Nucleus accumbens (tissue), 56 donors: ENCODE data around the gene MTA2.
"Not testable (repeated sequence)": the region's sequence is repeated elsewhere in the genome, so short reads cannot be mapped to it uniquely, and the experiment has no call there.

Source experiments
- DNase-seq, 56 donors: peaks; one replicate each; lab custom pipeline; 2025; lab: John Stamatoyannopoulos, UW

The MTA2 gene

DNA sequence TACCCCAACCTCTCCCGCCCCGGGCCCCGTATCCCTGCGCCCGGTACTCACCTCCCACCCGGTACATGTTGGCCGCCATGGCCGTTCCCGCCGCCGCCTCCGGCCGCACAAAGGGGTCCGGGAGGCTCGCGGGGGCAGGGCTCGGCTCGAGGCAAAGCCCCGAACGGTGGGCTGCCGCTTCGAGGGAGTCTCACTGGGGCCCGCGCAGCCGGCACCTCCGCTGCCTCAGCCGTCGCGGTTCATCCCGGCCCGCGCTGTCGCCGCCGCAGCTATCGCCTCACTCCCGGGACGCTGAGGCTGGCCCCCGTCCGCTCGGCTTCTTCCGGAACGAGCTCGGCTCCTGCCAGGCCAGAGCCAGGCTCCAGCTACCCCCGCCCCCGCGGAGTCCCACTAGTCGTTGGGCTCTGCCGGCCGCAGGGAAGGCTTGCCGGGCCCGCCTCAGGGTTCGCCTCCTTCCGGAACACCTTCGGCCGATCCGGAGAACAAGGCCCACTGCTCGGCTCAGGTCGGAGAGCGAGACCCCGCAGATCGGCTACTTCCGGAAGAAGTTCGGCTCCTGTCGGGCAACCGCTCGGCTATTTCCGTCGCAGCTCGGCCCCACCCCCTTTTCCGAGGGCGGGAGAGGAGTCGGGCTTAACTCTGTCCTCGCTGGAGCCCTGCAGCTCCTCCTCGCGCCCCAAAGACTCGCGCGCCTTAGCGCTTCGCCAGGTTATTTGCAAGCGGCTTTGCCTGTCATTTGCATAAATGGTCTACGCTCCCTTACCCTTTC lies at the start of gene MTA2:
MTA2 (minus strand) TSS at position 494 of the 769 bp plus-strand sequence; CDS start at position 79, 415 bp downstream.
- peak; percentile 78 to 98 (median 96) for DNase-seq

DNA sequence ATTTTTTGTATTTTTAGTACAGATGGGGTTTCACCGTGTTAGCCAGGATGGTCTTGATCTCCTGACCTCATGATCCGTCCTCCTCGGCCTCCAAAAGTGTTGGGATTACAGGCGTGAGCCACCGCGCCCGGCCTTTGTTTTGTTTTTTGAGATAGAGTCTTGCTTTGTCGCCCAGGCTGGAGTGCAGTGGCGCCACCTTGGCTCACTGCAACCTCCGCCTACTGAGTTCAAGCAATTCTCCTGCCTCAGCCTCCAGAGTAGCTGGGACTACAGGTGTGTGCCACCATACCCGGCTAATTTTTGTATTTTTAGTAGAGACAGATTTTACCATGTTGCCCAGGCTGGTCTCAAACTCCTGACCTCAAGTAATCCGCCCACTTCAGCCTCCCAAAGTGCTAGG lies 48.6 kb upstream of the MTA2 start:
- not testable (repeated sequence) for DNase-seq

DNA sequence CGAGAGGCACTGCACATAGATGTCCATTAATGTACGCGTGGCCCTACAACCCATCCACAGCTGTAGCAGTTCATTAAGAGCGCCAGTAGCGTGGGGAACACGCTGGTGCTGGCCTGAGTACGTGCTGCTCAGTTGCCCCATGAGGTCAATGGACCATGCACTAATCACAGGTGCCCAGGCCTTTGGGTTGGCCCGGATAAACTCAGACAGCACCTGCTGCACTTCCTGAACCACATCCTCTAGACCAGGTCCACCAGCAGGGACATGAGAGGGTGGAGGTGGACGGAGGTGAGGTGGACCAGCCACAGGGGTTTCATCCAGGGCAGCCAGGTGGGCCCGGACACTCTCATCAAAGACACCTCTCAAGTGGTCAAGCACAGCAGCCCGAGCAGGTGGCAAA lies 47.8 kb upstream of the MTA2 start:
- no peak for DNase-seq

DNA sequence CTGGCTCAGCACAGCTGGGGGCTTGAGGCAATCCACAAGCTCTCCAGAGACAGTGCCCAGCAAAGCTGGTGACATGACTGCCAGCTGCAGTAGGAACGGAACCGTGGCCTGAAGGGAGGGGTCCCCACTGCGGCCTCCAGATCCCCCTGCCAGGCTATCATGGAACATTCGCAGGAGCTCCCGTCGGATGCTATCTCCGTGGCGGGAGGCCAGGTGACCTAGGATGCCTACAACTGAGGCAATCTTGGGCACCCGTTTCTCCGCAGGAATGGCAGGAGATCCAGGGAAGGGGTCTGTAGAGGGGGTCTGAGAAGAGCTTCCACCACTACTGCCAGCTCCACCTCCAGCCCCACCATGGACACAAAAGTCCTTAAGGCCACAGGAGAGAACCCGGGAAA lies 47.3 kb upstream of the MTA2 start:
- no peak for DNase-seq

DNA sequence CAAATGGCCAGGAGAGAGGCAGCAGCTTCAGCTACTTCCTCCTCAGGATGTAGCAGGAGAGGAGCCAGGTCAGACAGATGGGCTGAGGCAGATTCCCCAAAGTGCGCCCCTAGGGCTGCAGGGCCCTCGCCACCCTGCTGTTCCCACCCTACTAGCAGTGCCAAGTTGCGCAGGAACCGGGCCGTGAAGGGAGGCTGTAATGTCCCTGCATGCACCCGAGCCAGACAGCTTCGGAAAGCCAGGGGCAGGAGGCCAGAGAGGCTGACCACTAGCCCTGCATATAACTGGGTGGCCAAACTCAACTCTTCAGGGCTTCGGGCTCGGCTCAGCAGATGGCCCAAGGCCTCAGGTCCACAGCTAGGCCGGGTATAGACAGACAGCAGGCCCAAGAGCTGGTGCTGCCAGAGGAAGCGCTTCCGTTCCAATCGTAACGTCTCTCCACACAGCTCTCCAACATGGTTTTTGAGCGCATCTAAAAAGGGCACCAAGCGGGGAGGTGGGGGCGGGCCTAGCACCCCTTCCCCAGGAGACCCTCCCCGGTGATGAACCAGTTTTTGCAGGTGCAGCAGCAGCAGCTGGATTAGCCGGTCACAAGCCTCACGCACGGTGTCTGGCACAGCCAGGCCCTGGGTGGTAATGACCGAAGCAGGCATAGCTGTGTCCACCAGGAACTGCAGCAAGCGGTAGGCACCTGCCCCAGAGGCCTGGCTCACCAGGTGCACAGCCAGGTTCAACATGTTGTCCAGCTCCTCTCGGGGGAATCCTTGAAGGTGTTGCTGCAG lies 46.7 kb upstream of the MTA2 start:
- DNase-seq, result no peak

DNA sequence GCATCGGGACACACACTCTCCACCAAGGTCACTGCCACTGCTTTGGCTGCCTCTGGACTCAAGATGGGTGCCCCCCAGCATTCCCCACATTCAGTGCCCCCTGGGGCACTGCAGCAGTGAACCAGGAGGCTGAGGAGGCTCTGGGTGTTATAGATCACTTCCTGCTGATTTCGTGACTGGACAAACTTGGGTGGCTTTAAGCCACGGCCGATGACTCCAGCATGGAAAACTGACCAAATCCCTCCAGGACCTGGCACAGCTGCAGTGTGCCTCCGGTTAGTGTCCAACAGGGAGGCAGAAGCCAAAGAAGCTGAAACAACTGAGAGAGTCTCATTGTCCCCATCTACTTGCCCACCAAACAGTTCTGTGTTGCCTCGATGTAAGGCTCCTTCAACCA lies 45.9 kb upstream of the MTA2 start:
- DNase-seq, result no peak

DNA sequence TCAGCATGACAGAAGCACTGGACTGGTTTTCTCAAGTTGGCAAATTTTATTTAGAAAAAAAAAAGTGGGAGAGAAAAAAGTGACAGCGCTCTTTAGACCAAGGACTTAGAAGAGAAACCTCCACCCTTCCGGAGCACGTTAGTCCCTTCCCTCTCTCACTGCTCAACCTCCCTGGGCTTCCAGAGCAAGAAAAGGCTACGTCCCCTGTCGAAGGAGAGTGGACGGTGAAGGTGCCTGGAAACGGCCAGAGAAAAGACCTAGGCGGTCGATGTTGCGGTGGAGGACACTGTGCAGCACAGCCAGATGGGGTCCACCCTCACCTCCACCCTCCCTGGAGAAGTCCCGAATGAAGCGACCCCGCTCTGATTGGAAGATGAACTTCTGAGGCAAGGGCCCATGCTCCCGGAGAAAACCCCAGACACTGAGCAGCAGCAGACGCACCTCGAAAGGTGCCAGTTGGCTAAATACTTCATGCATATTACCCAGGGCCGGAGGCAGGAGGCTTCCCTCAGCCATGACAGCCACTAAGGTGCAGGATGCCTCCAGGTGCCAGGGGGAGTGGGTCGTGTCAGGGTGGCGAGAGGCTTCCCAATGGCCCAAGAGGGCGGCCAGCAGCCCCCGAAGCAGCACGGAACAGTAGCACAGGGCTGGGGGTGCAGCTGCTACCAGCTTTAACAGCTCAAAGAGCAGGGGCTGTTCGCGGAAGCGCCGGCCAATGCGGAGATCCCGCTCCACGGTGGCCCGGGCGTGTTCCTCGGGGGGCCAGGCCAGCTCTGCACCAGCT lies 45.4 kb upstream of the MTA2 start:
- DNase-seq, result peak in 5 of 56 donors; percentile 14 to 35 (median 19)

DNA sequence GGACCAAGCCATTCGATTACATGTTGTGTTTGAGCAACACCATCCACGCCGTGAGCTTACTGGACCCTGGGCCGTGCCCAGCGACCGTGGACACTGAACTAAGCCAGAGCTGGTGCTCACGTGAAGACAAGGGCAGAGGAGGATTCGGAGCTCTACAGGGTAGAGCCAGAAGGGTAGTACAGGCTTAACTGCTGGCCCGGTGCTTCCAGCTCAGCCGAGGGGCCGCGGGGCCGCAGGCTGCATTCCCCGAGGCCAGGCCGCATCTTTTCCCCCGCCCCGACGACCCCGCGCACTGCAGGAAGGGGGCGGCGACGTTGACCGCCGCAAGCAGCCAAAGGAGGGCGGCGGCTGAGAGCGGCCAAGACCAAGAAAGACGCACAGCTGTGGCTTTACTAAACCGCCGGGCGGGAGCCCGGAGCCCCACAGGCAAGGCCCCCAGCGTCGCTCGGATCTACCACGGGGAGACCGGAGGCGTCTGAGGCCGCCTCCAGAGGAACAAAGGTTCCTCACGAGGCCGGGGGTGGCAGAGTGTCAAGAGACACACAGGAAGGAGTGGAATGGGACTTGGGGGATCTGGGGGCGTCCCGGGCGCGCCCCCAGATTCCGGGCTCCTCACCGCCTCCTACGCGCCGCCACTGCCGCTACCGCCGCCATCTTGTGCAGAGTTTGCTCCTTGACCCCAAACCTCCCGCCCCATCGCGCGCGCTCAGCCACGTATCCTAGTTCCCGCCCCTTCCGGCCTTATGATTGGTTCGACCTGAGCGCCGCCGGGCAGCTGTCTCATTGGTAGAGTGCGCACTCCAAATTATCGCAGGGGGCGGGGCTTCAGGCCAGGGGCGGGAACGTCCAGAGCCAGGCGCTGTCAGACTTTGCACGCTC lies 44.5 kb upstream of the MTA2 start, which contains the start of gene GANAB:
GANAB (minus strand) TSS at position 668 of the 879 bp plus-strand sequence; CDS start at position 654, 14 bp downstream.
- peak; percentile 56 to 99 (median 96) for DNase-seq

DNA sequence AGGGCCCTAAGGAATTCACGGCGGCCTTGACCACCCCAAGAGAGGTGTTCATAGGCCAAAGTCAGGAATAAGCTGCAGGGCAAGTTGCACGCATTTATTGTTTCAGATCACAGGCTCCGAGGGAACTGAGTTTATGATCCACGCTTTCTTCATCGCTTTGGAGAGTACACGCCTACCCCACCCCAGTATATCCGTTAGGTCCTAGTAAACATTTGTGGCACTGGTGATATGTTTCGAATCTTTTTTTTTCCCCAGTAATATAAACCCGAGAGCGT lies 43.9 kb upstream of the MTA2 start:
- peak in 1 of 56 donors; percentile 16 for DNase-seq

DNA sequence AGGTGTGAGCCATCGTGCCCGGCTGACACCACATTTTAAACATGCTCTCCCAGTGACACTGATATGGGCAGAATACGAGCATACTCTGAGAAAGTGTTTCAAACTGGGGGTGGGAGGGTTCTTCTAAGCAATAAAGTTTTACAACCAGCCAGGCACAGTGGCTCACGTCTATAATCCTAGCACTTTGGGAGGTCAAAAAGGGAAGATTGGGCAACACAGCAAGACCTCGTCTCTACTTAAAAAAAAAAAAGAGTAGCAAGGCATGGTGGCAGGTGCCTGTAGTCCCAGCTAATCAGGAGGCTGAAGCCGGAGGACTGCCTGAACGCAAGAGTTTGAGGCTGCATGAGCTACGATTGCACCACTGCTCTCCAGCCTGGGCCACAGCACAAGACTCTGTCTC lies 42.6 kb upstream of the MTA2 start:
- no peak for DNase-seq

DNA sequence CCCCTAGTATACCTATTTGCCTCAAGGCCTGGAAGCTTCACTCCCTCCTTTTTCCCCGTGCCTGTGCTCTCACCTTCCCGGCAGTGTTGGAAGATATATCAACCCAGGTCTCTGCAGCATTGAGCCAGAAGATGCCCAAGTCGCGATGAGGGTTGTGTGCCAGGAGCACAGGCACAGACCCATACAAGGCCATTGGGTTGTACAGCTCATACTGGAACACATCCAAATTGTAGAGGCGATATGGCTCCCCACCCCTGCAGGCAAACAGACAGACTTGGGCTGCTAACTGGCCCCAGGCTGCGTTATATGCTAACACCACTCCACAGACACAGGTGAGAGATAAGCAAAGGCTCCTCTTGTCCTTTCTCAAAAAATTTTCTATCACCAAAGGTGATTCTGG lies 30.8 kb upstream of the MTA2 start:
- no peak for DNase-seq

DNA sequence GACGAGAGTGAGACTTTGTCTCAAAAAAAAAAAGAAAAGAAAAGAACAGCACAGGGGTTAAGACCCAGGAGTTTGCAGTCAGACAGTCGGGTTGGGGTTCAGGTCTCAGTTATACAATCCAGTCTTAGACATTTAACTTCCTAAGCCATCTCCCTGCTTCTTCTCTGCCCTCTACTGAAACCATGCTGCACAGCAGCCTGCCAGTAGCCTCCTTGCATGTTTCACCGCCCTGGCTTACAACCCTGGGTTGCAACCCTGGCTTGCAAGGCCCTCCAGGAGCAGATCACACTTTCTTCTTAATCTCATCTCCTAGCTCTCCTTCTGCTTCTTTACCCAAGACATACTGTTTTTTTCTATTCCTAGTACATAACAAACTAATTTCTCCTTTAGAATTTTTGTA lies 26.0 kb upstream of the MTA2 start:
- DNase-seq, result no peak

DNA sequence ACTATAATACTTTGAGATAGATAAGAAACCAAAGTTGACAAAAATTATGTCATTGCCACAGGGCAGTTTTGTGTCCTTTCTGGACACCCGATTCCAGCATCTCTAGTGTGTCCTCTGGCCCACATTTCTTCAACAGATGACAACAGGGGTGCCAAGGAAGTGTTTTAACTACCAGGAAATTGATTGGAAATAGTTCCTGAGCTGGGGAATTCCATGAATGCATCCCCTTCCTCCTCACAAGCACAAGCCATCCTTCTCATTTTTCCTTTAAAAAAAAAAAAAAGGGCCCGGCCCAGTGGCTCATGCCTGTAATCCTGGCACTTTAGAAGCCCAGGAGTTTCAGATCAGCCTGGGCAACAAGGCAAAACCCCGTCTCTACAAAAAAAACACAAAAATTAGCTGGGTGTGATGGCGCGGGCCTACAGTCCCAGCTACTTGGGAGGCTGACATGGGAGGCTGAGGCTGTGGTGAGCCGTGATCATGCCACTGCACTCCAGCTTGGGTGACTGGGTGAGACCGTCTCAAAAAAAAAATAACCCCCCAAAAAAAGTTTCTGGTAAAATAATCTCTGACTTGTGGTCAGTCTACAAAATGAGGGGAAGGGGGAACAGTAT lies 20.9 kb upstream of the MTA2 start:
- no peak for DNase-seq

DNA sequence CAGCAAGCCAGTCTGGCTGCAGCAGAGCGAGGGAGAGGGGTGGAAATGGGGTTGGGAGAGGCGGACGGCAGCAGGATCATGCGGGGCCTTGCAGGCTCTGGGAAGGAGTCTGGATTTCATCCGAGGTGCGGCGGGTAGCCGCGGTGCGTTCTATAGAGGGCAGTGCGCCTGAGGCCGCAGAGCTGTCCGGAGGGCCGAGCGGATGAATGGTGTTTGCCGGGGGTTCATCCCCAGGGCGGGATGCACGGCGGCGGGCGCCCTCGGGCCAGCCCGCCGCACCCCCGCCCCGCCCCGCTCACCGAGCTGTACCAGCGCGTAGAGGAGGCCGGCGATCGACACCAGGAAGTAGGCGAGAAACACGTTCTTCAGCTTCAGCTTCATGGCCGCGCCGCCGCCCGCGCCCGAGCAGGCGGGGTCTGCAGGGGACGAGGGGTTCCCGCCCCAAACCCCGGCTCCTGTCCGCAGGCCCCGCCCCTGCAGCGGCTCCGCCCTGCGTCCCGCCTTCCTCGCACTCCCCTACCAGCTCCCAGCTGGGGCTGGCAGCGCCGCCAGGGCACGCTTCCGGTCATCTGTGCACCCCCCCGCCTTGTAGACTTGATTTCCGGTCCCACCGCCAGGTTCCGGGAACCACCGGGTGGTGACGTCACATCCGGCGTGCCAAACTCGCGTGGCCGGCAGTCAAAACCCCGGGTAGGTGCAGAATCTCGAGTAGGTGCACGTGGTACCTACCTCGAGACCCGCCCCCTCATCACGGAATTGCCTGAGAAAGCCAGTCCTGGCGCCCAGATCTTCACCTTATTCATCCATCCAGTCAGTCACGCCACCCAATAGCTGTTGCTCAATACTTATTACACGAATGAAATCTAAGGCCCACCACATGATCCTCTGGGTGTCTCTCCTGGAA lies 20.2 kb upstream of the MTA2 start, which contains the start of gene B3GAT3:
B3GAT3 (minus strand) TSS at position 420 of the 904 bp plus-strand sequence; CDS start at position 381, 39 bp downstream.
- DNase-seq, result peak; percentile 64 to 99 (median 96)

DNA sequence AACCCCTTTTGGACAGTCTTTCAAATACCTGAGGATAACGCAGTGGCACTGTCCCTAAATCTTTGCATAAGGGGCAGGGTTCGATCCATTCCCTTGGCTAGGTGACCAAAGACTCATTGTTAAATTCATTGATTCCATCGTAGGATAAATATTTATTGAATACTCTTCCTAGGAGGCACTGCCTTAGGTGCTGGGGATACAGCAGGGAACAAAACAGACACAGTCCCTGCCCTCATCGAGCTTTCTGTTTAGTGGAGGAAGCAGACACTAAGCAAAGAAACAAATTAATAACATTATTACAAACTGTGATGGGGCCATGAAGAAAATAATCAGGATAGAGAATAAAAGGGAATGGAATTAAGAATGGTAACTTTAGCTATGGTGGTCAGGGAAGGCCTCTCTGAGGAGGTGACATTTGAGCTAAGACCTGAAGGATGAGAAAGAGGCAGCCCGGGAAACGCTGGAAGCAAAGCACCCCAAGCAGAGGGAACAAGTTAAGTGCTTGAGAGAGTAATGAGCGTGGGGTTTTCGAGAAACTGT lies 19.4 kb upstream of the MTA2 start:
- DNase-seq, result no peak

DNA sequence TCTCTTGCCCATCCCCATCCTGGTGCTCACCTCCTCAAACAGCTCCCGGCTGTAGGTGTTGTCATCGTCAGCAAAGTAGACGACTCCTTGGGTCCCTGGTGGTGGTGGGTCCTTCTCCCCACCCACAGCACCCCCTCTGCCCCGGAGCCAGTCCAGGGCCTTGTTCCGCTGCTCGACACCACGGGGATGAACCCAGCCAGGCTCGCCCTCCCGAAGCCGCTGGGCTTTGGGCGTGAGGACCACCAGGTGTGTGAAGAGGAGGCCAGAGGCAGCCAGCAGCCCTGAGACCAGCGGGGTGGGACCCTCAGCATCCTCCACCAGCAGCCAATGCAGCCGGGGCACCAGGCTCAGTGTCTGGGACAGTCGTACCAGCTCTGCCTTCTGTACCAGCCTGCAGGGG lies 15.3 kb upstream of the MTA2 start:
- not testable (repeated sequence) for DNase-seq

DNA sequence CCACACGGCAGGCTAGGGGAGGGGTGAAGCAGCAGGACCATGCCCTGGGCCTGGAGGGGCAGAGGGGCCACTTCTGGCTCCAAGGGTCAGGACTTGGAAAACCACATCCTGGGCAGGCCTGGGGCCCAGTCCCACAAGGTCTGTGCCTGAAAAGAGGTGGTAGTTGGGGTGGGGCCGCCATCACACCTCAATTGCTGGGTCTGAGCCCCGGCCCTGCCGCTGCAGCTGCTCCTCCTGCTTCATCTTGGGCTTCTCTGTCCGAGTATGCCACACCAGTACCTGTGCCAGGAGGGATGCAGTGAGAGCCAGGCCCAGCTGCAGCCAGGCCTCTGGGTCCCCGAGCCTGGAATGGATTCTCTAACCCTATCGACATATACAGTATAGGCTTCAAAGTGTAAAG lies 13.9 kb upstream of the MTA2 start:
- DNase-seq, result no peak

DNA sequence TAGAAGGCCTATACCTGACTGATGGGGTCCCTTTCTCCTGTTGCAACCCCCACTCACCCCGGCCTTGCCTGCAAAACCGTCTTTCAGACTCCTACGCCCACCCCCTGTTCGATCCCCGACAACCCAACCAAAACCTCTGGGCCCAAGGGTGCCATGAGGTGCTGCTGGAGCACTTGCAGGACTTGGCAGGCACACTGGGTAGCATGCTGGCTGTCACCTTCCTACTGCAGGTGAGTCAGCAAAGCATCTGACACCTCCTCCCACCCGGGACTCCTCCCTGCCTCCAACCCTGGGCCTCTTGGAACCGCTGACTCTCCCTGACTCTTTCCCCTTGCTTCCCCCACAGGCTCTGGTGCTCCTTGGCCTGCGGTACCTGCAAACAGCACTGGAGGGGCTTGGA lies 12.6 kb upstream of the MTA2 start:
- peak in 39 of 56 donors; percentile 11 to 81 (median 46) for DNase-seq
